Breast epithelium (tissue), 3 donors: ENCODE results near the gene PDGFA.

Experiments
- POLR2A ChIP-seq: fragments of 450-650 bp; IDR thresholded peaks from one replicate; pipeline ENCODE4 v1.6.1; 2016; ENCODE audit warnings: antibody characterized with exemption, mild to moderate bottlenecking, moderate library complexity
- POLR2AphosphoS5 ChIP-seq, 3 donors: sonication (generic); formaldehyde crosslinking; IDR thresholded peaks; one replicate each; pipeline ENCODE4 v1.6.1; 2017; ENCODE audit warnings: antibody characterized with exemption in 3 of 3
- TF ChIP-seq, protein P1 (sequence below), 3 donors: fragments of 450-650 bp; IDR thresholded peaks; one replicate each; pipeline ENCODE4 v1.5.1; 2016 to 2017; ENCODE audit warnings: antibody characterized with exemption in 3 of 3, mild to moderate bottlenecking in 3 of 3, moderate library complexity in 3 of 3

DNA sequence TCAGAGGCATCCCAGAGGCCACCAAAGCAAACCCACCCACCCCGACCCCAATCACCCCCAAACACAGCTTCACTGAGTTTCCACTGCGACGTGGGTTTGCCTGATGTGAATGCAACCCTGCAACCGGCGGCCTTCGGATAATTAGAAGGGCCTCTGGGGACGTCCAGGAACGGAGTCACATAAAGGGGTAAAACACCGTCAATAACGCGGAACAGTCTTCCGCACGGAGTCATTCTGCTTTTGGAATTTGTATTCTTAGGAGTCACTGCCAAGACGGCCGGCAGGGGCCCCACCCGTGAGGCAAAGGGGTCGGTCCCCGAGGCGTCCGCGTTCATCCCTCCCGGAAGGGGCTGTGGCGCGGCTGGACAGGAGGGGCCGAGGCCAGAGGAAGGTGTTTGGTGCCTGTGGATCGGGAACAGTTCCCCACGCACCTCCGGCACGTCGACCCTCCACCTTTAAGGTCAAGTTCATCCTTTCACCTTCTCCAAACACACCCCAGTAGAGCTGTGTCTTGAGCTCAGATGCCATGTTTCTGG, 36.7 kb upstream of the PDGFA start:
- TF ChIP-seq, protein P1, sequence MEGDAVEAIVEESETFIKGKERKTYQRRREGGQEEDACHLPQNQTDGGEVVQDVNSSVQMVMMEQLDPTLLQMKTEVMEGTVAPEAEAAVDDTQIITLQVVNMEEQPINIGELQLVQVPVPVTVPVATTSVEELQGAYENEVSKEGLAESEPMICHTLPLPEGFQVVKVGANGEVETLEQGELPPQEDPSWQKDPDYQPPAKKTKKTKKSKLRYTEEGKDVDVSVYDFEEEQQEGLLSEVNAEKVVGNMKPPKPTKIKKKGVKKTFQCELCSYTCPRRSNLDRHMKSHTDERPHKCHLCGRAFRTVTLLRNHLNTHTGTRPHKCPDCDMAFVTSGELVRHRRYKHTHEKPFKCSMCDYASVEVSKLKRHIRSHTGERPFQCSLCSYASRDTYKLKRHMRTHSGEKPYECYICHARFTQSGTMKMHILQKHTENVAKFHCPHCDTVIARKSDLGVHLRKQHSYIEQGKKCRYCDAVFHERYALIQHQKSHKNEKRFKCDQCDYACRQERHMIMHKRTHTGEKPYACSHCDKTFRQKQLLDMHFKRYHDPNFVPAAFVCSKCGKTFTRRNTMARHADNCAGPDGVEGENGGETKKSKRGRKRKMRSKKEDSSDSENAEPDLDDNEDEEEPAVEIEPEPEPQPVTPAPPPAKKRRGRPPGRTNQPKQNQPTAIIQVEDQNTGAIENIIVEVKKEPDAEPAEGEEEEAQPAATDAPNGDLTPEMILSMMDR (IDR thresholded peaks at IDR 0.05), result no peak
- TF ChIP-seq POLR2AphosphoS5 (IDR thresholded peaks at IDR 0.05) (no peak), POLR2A (no peak)
